DOHH2 (cell line): Measurements from ENCODE around the gene GRK1.

Source experiments
- H3F3A ChIP-seq: fragments of 200-600 bp; sonication (generic), shearing (Covaris generic); 2 replicates; pipeline ENCODE4 v1.6.0; 2016; ENCODE audit warnings: antibody characterized with exemption, mild to moderate bottlenecking; ENCODE audit not compliant: control insufficient read depth, insufficient read depth
- H3K27ac ChIP-seq: fragments of 200-600 bp; sonication (generic); 2 replicates; pipeline ENCODE4 v1.5.1; 2014; ENCODE audit warnings: low read depth, mild to moderate bottlenecking, low read length, moderate library complexity
- H3K27me3 ChIP-seq: fragments of 200-600 bp; sonication (generic); 2 replicates; pipeline ENCODE4 v1.6.1; 2014; ENCODE audit warnings: mild to moderate bottlenecking, low read length, mixed read lengths; ENCODE audit not compliant: control insufficient read depth
- H3K36me3 ChIP-seq: fragments of 200-600 bp; sonication (generic); 2 replicates; pipeline ENCODE4 v1.6.1; 2014; ENCODE audit warnings: mild to moderate bottlenecking, low read length, moderate library complexity, mixed read lengths; ENCODE audit not compliant: control insufficient read depth
- H3K4me1 ChIP-seq: fragments of 200-600 bp; sonication (generic); 2 replicates; pipeline ENCODE4 v1.6.1; 2014; ENCODE audit warnings: mild to moderate bottlenecking, low read length, mixed read lengths; ENCODE audit not compliant: control insufficient read depth
- H3K4me2 ChIP-seq: fragments of 200-600 bp; sonication (generic); 2 replicates; pipeline ENCODE4 v1.6.0; 2014; ENCODE audit warnings: mild to moderate bottlenecking, low read length, moderate library complexity
- H3K4me3 ChIP-seq: fragments of 200-600 bp; sonication (generic); 2 replicates; pipeline ENCODE4 v1.5.1; 2014; ENCODE audit warnings: mild to moderate bottlenecking, low read length, mixed read lengths
- H3K79me2 ChIP-seq: fragments of 200-600 bp; sonication (generic); 2 replicates; pipeline ENCODE4 v1.6.1; 2014; ENCODE audit warnings: mild to moderate bottlenecking, low read length, mixed read lengths; ENCODE audit not compliant: control insufficient read depth
- H3K9me2 ChIP-seq: fragments of 200-600 bp; sonication (generic); replicated peaks from 2 replicates; pipeline ENCODE4 v1.6.1; 2014; ENCODE audit warnings: mild to moderate bottlenecking, low read length, mixed read lengths; ENCODE audit not compliant: control insufficient read depth
- H3K9me3 ChIP-seq: fragments of 200-600 bp; sonication (generic); 2 replicates; pipeline ENCODE4 v1.6.1; 2014; ENCODE audit warnings: antibody characterized with exemption, low read length, mixed read lengths; ENCODE audit not compliant: control insufficient read depth, insufficient read depth
- H4K20me1 ChIP-seq: fragments of 200-600 bp; sonication (generic); 2 replicates; pipeline ENCODE4 v1.6.0; 2014; ENCODE audit warnings: low read depth, mild to moderate bottlenecking, antibody characterized with exemption, low read length, moderate library complexity; ENCODE audit not compliant: control insufficient read depth, insufficient read depth
- CTCF ChIP-seq: fragments of 200-600 bp; sonication (generic); IDR thresholded peaks from one replicate; pipeline ENCODE4 v1.5.1; 2014; ENCODE audit warnings: antibody characterized with exemption, mild to moderate bottlenecking, low read depth, low read length; ENCODE audit not compliant: poor library complexity, severe bottlenecking
- EZH2phosphoT487 ChIP-seq: fragments of 200-600 bp; sonication (generic); IDR thresholded peaks from 2 replicates; pipeline ENCODE4 v1.6.1; 2017; ENCODE audit warnings: borderline replicate concordance, mild to moderate bottlenecking, antibody characterized with exemption, low read length, moderate library complexity, mixed read lengths

GRK1 gene

GRCh38 chr13:113671066-113672001 lies 4.3 kb downstream of the GRK1 start:
- Histone ChIP-seq H3K4me2 (no peak overlapping the region), H3K9me3 (peaks cover 9% of the 10 kb centered on the region), H4K20me1 (no peaks in the 10 kb centered on the region), H3K4me3 (no peak overlapping the region), H3F3A (no peaks in the 10 kb centered on the region), H3K36me3 (no peaks in the 10 kb centered on the region), H3K27ac (no peak overlapping the region), H3K4me1 (no peaks in the 10 kb centered on the region), H3K79me2 (no peaks in the 10 kb centered on the region), H3K9me2 (no peaks in the 10 kb centered on the region), H3K27me3 (no peaks in the 10 kb centered on the region)
- TF ChIP-seq CTCF (no peak), EZH2phosphoT487 (no peak)

- H3F3A ChIP-seq: no peaks in the 10 kb centered on the region
- TF ChIP-seq CTCF: no peak
- no peak for TF ChIP-seq EZH2phosphoT487
- no peaks in the 10 kb centered on the region for H3K4me1 ChIP-seq
- no peaks in the 10 kb centered on the region for H3K9me2 ChIP-seq
- H3K9me3 ChIP-seq: peaks cover 7% of the 10 kb centered on the region
- no peak overlapping the region for H3K27ac ChIP-seq
- no peak overlapping the region for H3K4me3 ChIP-seq
- H3K4me2 ChIP-seq: no peak overlapping the region
- H3K79me2 ChIP-seq: no peaks in the 10 kb centered on the region
- H3K36me3 ChIP-seq: no peaks in the 10 kb centered on the region
- no peaks in the 10 kb centered on the region for H4K20me1 ChIP-seq
- H3K27me3 ChIP-seq: no peaks in the 10 kb centered on the region
These were observed 5.1 kb downstream of the GRK1 start for GRCh38 chr13:113672002-113672651.

- Histone ChIP-seq H3K4me1 (no peaks in the 10 kb centered on the region), H3K4me3 (no peak overlapping the region), H3K9me3 (peaks cover 13% of the 10 kb centered on the region; the same call in 1 of the 2 replicates), H3K4me2 (no peak overlapping the region), H3K9me2 (no peaks in the 10 kb centered on the region), H3F3A (no peaks in the 10 kb centered on the region), H3K27ac (no peak overlapping the region), H3K36me3 (no peaks in the 10 kb centered on the region), H4K20me1 (no peaks in the 10 kb centered on the region), H3K79me2 (no peaks in the 10 kb centered on the region), H3K27me3 (no peaks in the 10 kb centered on the region)
- TF ChIP-seq CTCF (no peak), EZH2phosphoT487 (no peak)
These were observed 55.9 kb downstream of the GRK1 start for GRCh38 chr13:113722921-113723320.
